IPS-11a (cell line): Measurements from ENCODE around the gene LRRC7.
"Not testable (repeated sequence)": the region's sequence is repeated elsewhere in the genome, so short reads cannot be mapped to it uniquely, and the experiment has no call there.

Source experiments
- H3K4me3 ChIP-seq: one replicate; pipeline ENCODE4 v1.5.1; 2013; ENCODE audit warnings: low read depth, low read length, control low read depth

LRRC7 gene

DNA sequence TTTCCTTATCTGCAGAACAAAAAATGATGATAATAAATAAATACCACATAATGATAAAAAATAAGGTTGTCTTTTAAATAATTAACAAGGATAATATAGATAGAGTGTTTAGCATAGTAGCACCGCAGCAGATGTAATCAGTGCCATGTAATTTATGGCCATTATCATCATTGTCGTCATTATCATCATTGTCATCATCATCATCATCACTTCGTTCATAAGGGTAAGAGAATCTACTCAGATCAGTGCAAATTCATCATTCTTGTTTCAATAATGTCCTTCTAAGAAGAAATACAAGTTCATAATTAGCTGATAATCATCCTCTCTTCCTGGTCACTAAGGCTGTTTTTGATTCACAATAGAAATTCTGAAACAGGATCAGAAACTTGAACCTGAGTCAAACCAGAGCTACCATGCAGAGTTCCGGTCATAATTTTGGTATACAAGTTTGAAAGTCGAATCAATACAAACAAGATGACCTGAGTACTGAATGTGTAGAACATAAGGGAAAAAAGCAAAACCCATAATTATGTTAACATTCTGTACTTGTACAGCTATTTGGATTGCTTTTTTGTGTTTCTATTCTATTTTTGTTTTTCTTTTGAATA, 465.6 kb downstream of the LRRC7 start:
- H3K4me3 ChIP-seq: no peak overlapping the region

DNA sequence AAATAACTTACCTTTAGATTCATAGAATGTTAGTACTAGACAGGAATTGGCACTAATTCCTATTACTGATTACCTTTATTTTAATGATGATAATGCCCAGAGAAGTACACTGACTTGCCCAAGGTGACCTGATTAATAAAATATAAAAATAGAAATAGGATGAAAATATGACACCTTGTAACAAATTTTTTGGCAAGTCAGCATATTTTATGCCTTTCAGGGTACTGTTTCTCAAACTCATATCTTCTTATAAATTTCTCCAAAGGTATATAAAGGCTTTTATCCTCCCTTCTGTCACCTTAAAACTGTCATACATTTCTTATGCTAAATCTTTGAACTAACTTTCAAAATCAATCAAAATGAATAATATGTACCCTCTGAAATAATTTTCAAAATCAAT, 466.2 kb downstream of the LRRC7 start:
- no peak overlapping the region for H3K4me3 ChIP-seq

DNA sequence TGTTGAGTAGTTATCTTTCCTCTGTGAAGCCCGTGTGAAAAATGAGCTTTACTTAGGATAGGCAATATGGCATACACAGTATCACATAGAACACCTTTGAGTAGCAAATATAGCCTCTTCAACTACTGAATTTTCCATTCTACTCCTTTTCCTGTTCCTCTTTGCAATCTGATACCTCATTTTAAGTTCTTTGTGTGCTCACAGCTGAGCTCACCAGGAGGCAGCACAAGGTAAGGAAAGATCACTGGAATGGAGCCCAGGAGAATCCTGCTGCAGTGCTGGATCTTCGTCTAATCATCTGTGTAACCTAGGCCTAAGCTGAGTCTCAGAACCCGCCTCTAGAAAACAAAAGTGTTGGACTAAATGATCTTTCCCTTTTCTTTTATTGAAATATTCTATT, 466.7 kb downstream of the LRRC7 start:
- no peak overlapping the region for H3K4me3 ChIP-seq

DNA sequence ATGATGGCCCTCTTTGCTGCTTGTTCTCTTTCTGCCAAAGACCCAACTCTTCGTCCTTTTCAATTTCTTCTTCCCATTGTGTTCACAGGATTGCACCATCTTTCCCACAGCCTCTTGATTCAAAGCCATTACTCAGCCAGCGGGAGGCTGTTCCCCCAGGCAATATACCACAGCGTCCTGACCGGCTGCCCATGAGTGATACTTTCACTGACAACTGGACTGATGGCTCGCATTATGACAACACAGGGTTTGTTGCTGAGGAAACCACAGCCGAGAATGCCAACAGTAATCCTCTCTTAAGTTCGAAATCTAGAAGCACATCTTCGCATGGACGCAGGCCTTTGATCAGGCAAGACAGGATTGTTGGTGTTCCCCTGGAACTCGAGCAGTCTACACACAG, 470.3 kb downstream of the LRRC7 start:
- H3K4me3 ChIP-seq: no peak overlapping the region

DNA sequence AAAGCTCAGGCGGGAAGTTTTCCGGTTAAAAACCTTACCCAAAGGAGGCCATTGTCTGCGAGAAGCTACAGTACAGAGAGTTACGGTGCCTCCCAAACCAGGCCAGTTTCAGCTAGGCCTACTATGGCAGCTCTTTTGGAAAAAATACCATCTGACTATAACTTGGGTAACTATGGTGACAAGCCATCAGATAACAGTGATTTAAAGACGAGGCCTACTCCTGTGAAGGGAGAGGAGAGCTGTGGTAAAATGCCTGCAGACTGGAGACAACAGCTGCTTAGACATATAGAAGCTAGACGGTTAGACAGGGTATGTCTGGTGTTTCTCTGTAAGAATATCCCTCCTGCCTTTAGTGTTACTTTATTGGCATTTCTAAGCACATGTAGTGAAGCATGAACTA, 471.8 kb downstream of the LRRC7 start:
- H3K4me3 ChIP-seq: no peak overlapping the region

DNA sequence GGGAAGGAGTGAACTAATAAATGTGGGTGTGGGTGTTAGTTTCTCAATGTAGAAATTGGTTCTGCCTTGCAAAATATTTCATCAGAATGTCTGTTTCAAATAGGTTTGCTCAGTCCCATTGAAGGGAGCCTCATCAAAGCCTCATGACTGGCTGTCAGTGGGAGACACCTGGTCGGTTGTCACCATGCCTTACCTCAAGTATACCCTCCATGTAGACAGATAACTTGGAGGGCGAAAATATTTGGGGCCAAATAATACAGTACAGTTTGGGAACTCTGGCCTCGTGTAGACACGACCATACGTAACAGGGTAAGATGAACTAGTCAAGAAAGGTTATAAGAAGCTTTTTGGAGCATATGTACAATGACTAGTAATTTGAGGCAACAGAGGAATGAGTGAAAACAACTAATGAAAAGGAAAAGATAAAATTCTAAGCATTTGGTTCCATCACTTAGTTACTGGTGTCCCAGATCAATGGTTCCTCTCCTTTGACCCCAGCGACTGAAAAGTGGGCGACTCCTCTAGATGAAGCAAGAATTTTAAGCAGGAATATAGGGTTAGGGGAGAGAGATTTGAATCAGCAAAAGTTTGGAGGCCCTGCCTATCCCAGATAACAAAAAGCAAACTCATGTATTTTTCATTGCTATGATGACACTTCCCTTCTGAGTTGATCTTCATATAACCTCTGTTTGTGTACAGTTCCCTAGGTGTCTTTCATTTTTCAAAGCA, 473.8 kb downstream of the LRRC7 start:
- no peak overlapping the region for H3K4me3 ChIP-seq

DNA sequence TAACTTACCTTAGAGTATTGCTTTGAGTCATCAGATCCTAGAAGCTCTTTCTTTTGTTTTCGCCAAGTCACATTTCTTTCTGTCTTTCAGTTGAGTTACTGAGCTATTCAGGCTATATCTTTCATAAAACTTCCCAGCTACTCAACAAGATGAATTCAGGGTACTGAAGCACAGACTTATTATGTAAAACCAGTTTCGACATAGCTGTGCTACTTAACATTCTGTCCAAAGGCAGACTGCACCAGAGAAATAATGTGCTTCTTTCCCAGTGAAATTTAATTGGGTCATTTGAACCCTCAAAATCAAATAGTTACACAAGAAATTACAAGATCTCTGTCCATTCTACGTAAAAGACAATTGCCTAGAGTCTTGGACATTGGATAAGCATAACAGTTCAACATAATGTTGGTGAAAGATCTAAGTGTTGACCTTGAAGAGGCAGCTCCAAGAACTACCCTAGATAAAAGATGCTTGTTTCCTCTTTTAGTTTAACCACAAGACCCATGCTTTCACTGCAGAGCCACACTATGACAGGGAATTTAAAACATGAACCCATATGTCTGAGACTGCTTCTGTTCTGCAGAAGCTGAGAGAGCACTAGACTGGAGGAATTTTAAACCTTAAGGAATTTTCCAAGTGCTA, 474.5 kb downstream of the LRRC7 start:
- H3K4me3 ChIP-seq: no peak overlapping the region

DNA sequence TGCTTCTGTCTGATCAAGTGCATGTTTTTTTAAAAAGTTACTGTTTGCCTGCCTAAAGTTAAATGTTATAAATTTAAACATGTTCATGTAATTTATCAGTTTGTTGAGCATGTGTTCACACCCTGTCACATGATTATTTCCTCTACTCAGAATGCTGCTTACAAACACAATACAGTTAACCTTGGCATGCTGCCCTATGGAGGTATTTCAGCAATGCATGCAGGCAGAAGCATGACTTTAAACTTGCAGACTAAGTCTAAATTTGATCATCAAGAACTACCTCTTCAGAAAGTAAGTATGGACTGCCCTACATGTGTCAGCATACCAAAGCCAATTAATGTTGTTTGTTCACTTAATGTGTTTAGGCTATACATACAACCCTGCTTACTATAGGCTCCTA, 476.1 kb downstream of the LRRC7 start:
- H3K4me3 ChIP-seq: no peak overlapping the region

DNA sequence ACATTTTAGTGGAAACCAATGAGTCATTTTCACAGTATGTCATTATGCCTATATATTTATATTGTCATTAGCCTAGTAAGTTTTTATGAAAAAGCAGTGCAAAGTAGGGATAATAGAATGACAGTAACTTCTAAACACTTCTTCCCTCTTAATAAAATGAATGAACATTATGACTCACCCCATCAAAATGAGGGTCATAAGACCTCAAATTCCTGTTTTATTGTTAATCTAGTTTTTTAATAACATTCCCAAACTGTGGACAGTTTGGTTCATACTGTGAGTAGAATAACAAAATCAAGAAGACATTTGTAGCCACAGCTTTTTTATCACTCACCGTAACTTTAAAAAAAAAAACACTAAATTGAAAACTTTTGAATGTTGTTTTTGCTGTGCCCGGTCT, 477.1 kb downstream of the LRRC7 start:
- H3K4me3 ChIP-seq: no peak overlapping the region

DNA sequence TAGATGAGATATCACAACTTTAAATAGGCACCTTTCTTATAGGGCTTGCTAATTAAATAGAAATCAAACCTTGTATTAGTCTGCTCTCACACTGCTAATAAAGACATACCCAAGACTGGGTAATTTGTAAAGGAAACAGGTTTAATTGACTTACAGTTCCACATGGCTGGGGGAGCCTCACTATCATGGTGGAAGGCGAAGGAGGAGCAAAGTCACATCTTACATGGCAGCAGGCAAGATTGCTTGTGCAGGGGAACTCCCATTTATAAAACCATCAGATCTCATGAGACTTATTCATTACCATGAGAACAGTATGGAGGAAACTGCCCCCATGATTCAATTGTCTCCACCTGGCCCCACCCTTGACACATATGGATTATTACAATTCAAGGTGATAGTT, 477.9 kb downstream of the LRRC7 start:
- H3K4me3 ChIP-seq: not testable (repeated sequence)

DNA sequence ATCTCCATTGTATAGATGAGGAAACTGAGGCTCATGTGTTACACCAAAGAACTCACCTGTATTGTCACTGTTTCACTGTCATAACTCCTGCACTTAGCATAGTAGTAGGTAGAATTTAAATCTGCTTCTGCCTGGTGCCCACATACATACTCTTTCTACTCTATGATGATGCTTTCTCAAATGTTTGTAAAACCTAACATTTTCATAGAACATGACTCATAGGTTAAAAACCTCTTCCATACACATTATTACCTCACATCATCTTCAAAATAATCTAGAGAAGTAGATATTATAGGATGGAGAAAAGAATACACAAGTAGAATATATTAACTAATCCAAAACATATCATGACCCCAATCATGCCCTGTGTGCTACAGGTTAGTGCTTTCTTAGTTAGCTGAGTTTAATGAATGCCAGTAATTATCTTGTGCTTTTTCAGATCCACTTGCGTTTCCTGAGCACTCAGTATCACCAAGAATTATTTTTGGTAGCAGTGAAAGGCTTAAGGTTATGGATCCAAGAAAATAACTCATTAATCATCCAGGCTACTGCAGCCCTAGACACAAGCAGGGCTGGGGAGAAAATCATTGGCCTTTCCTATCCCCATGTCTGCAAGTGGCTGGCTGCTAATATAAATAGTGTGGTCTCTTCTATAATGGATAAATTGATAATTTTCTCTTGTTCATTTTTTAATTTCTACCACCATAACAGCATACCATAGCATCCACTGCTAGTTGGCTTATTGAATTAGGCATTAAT, 480.8 kb downstream of the LRRC7 start:
- no peak overlapping the region for H3K4me3 ChIP-seq

DNA sequence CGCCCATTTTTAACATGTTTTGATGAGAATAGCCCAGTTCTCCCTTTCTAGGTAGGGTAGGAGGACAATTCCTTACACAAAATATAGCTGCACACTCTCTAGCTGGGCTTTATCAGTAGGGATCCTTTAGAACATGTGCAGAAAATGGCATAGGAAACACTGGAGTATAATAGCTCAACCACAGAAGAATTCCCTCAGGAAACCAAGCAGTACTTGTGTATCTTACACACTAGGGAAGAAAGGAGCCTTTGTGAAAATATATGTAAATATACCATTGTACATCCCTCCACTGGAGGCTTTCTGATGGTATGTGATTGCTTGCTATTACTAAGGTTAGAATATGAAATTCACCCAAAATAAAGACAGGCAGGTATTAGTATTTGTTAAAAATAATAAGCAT, 484.2 kb downstream of the LRRC7 start:
- no peak overlapping the region for H3K4me3 ChIP-seq

DNA sequence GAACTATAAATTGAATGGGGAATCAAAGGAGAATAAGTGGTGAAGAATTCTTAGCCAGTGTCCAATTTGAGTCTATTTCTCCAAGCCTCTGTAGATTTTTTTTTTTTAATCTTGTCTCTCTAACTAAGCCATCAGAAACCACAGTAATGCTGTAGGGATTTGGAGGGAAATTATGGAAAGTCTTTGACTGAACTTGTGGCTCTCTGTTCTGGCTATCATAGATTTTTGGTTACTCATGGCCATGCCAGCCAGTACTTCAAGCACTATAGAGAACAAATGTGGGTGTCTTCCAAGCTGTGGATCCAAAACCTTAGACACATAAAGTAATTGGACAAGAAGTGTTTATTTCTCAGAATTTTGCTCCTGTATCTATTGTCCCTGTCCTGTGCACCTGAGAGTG, 489.8 kb downstream of the LRRC7 start:
- no peak overlapping the region for H3K4me3 ChIP-seq

DNA sequence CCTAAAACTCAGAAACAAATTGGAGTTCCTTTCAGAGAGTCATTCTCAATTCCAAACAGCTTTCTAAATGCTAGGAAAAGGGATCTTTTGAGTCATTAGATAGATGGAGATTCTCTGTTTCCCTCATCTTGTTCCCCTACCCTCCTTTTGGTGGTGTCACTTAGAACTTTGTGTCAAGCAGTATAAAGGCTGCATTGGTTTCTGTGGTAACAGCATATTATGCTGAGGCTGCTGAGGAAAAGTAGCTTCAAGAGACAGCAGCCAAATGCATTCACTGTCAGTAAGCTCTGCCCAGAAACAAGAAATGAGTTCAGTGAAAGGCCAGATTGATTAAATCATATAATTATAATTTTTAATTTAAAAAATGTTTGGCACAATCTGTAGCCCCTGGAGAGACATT, 493.5 kb downstream of the LRRC7 start:
- H3K4me3 ChIP-seq: no peak overlapping the region

DNA sequence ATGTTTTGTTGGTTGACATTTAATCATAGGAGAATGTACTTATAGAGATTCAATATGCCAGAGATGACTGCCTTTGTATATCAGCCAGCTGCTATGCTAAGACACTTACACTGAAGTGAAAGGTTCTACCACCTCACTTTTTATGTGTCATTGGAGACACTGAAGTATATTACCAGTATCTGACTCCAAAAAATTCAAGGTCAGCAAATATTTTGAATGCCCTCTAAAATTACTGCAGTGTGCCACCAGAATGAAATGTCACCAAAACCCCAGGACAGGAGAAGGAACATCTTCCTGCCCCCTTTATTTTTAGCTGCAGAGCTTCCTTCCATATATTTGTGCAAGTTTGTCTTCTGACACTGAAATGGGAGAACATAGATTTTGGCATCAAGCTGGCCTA, 496.1 kb downstream of the LRRC7 start:
- no peak overlapping the region for H3K4me3 ChIP-seq

DNA sequence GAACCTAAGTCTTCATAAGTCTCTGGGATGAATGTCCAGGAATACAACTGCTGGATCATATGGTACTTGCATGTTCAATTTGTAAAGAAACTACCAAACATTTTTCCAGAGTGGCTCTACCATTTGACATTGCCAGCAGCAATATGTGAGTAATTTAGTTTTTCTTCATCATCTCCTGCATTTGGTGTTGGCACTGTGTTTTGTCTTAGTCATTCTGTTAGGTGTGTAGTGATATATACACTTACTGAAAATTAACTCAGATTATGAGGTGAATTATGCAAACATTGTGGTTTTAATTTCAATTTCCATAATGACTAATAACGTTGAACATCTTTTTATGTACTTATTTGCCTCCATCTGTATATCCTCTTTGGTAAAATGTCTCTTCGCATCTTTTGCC, 499.0 kb downstream of the LRRC7 start:
- H3K4me3 ChIP-seq: no peak overlapping the region

DNA sequence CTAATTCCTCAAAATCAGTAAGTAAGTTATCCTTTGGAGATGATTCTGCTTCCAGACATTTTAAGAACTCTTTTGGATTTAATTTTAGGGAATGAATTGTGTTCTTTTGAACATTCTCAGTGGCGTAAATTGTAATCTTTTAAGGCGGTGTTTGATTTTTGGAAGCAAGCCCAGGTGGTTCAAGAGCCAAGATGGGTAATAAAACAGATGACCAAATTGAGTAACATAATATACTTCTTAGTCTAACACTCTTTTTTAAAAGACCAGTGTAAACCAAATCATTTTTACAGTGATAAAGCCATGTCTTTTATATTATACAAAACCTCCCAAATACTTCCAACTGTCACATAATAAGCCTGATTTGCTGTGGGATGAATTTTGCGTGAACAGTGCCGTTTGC, 503.9 kb downstream of the LRRC7 start:
- no peak overlapping the region for H3K4me3 ChIP-seq

DNA sequence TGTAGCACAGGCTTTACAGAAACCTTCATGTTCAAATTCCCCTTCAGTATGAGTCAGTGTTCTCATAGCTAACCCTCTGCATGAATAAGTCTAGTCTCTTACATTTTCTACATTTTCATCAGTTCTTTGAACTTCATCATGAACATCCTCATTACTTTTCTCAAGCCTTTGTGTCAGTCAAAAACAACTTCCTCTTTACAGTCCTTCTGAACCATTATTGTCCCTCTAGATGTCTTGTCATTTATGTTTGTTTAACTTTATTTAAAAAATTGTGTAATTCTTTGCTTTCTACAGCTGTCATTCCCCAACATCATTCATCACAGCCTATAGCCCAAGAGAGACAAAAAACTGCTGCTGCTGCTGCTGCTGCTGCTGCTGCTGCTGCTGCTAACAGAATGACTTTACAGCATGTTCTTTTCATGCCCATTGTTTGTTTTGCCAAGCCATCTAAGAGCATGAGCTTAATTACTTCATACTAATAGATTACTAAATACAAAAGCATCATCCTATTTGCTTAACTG, 504.6 kb downstream of the LRRC7 start:
- H3K4me3 ChIP-seq: no peak overlapping the region

DNA sequence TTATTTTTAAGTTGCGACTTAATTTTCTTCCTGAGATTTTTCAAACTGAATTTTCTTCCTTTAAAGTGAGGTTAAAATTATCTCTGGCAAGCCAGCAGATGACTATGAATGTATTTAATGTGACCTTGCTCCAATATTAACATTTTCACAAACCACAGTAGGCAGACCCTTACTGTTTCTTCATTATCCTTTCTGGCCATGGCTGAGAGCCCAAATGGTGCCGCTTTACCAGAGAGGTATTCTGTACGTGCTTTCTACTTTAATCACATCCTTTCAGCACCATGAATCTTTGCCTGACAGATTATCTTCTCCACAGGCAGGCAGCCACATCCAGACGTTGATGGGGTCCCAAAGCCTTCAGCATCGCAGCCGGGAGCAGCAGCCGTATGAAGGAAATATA, 508.0 kb downstream of the LRRC7 start:
- H3K4me3 ChIP-seq: no peak overlapping the region

DNA sequence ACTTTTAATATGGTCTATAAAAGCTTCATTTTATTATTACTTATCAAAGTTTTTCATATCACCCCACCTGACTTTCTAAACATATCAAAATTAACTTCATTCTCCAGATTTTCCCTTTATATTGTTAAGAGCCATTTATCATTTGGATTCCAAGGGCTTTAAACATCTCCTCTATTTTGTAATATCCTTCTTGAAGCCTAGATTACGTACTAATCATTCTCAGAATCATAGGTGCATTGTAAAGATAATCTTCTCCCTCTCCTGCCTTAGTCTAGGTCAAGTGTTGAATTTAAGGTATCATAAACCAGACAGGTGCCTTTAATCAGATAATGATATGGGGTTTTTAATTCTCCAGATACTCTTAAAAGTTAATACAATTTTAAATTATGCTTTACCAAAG, 509.3 kb downstream of the LRRC7 start:
- no peak overlapping the region for H3K4me3 ChIP-seq

DNA sequence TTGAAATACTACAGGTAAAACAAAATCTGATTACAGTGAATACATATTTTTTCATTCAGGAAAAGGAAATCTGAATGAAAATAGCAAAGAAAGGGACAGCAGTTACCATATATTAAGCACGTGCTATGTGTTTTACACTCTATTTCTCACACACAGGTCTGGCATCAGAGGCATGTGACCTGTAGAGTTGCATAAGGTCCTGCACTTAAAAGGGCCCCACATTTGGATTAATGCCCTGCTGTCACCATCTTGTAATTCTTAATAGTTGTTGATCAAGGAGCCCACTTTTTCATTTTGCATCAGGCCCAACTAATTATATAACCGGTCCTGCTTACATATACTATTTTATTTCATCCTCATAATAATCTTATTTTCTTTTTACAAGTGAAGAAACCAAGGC, 511.8 kb downstream of the LRRC7 start:
- H3K4me3 ChIP-seq: no peak overlapping the region

DNA sequence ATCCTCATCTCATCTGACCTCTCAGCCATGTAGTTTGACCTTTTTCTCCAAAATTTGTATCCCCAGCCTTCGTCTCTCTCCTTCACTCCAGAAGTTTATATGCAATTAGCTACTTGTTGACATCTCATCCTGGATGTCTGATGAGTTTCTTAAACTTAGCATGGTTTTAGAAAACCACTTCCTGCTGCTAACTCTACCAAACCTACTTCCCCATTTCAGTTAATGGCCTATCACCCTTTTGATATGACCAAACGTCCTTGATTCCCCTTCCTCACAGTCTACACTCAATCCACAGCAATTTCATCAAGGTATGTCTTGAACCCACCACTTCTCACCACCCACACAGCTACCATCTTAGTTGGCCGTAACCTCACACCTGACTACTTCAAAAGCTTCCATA, 515.8 kb downstream of the LRRC7 start:
- no peak overlapping the region for H3K4me3 ChIP-seq
